ENCODE data around the gene HIVEP3. TPM values are rescaled to one million over a fixed set of nuclear protein-coding genes. Genes with fewer than 3 reads are reported as not detected.

HIVEP3 gene
- total RNA-seq, 1 experiment from 2014 or later = 6.0 TPM

GRCh38 chr1:41571041-41571440 is 347.7 kb downstream of the HIVEP3 start:
- Histone ChIP-seq H3K9me3 (ENCODE audit: control insufficient read depth, insufficient read depth, low read depth, low read length) (no peaks in the 10 kb centered on the region), H3K36me3 (ENCODE audit: control insufficient read depth, insufficient read depth, low read length) (no peaks in the 10 kb centered on the region), H3K27ac (ENCODE audit: low read length) (no peak overlapping the region), H3K27me3 (ENCODE audit: control insufficient read depth, insufficient read depth, low read length) (no peaks in the 10 kb centered on the region), H3K4me1 (ENCODE audit: control insufficient read depth, insufficient read depth, low read length) (no peaks in the 10 kb centered on the region), H3K4me3 (ENCODE audit: low read depth in 2 of 2, low read length in 2 of 2) (no peak overlapping the region)
- intact Hi-C loops (cut with micrococcal nuclease; ENCODE audit: unreplicated experiment) = no loop called here
- in situ Hi-C loops (cut with HindIII; ENCODE audit: low pct_unique_long_range_greater_than_20kb, low sequenced_read_pairs) = no loop called here
- BruUV-seq (replicated peaks) = no TSS peak
- ChIA-PET CTCF (no interaction called here), POLR2A (no interaction called here)
- DNase-seq (ENCODE audit: low read depth, low spot score) (no peak), ATAC-seq (no peak)
- TF ChIP-seq POLR2AphosphoS5 (IDR thresholded peaks at IDR 0.05; ENCODE audit: low read depth, low read length) (no peak), REST (IDR thresholded peaks at IDR 0.05; ENCODE audit: insufficient read depth in 1 of 2, low read depth in 2 of 2, low read length in 1 of 2) (no peak), SIN3A (IDR thresholded peaks at IDR 0.05; ENCODE audit: borderline replicate concordance, insufficient read depth, low read depth, low read length) (no peak), TCF7L2 (IDR thresholded peaks at IDR 0.05; ENCODE audit: low read depth, low read length) (no peak)
- TF ChIP-seq, protein P1, sequence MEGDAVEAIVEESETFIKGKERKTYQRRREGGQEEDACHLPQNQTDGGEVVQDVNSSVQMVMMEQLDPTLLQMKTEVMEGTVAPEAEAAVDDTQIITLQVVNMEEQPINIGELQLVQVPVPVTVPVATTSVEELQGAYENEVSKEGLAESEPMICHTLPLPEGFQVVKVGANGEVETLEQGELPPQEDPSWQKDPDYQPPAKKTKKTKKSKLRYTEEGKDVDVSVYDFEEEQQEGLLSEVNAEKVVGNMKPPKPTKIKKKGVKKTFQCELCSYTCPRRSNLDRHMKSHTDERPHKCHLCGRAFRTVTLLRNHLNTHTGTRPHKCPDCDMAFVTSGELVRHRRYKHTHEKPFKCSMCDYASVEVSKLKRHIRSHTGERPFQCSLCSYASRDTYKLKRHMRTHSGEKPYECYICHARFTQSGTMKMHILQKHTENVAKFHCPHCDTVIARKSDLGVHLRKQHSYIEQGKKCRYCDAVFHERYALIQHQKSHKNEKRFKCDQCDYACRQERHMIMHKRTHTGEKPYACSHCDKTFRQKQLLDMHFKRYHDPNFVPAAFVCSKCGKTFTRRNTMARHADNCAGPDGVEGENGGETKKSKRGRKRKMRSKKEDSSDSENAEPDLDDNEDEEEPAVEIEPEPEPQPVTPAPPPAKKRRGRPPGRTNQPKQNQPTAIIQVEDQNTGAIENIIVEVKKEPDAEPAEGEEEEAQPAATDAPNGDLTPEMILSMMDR (IDR thresholded peaks at IDR 0.05) = no peak

GRCh38 chr1:41568204-41568603 is 350.5 kb downstream of the HIVEP3 start:
- CTCF ChIA-PET = interaction anchor here (0.6 kb wide), 1 partner anchor 1938 kb away, joined by 5 read pairs; no protein-coding TSS in a partner anchor
- no peak for ATAC-seq
- in situ Hi-C loops (cut with HindIII; ENCODE audit: low pct_unique_long_range_greater_than_20kb, low sequenced_read_pairs) (no loop called here), intact Hi-C loops (cut with micrococcal nuclease; ENCODE audit: unreplicated experiment) (no loop called here)
- TF ChIP-seq POLR2AphosphoS5 (IDR thresholded peaks at IDR 0.05; ENCODE audit: low read depth, low read length) (no peak), REST (IDR thresholded peaks at IDR 0.05; ENCODE audit: insufficient read depth in 1 of 2, low read depth in 2 of 2, low read length in 1 of 2) (no peak), SIN3A (IDR thresholded peaks at IDR 0.05; ENCODE audit: borderline replicate concordance, insufficient read depth, low read depth, low read length) (no peak), TCF7L2 (IDR thresholded peaks at IDR 0.05; ENCODE audit: low read depth, low read length) (no peak)
- TF ChIP-seq, protein P1 (IDR thresholded peaks at IDR 0.05) = no peak
- Histone ChIP-seq H3K27ac (ENCODE audit: low read length) (no peak overlapping the region), H3K9me3 (ENCODE audit: control insufficient read depth, insufficient read depth, low read depth, low read length) (no peaks in the 10 kb centered on the region), H3K4me3 (ENCODE audit: low read depth in 2 of 2, low read length in 2 of 2) (no peak overlapping the region), H3K27me3 (ENCODE audit: control insufficient read depth, insufficient read depth, low read length) (peaks cover 2% of the 10 kb centered on the region; the same call in 1 of the 2 replicates), H3K4me1 (ENCODE audit: control insufficient read depth, insufficient read depth, low read length) (no peaks in the 10 kb centered on the region), H3K36me3 (ENCODE audit: control insufficient read depth, insufficient read depth, low read length) (no peaks in the 10 kb centered on the region)
- POLR2A ChIA-PET = no interaction called here
- no TSS peak for BruUV-seq (replicated peaks)
- no peak for DNase-seq (ENCODE audit: low read depth, low spot score)

All from Panc1 (cell line).